Endothelial cell of umbilical vein (primary cell): ENCODE results near the gene KIFC3.

ENCODE experiments used
- CTCF ChIP-seq, 2 donors: IDR thresholded peaks; 1 replicate in 1 of 2; 2 replicates in 1 of 2; pipeline ENCODE4 v1.5.1; 2011; ENCODE audit warnings: low read length in 2 of 2, mild to moderate bottlenecking in 2 of 2, moderate library complexity in 2 of 2, control low read depth in 1 of 2, inconsistent platforms in 1 of 2, low read depth in 1 of 2; ENCODE audit not compliant: insufficient read depth in 1 of 2; ENCODE audit errors: extremely low read depth in 1 of 2
- EZH2 ChIP-seq: IDR thresholded peaks from 2 replicates; pipeline ENCODE4 v1.6.1; 2012; ENCODE audit warnings: borderline replicate concordance, low read depth, mild to moderate bottlenecking, moderate library complexity, low read length, inconsistent platforms; ENCODE audit not compliant: severe bottlenecking
- FOS ChIP-seq: IDR thresholded peaks from 2 replicates; pipeline ENCODE4 v1.6.1; 2011; ENCODE audit warnings: mild to moderate bottlenecking, low read length, moderate library complexity, borderline replicate concordance; ENCODE audit not compliant: insufficient read depth
- GATA2 ChIP-seq: IDR thresholded peaks from 2 replicates; pipeline ENCODE4 v1.7.0; 2011; ENCODE audit warnings: low read depth, mild to moderate bottlenecking, moderate library complexity, mixed read lengths, low read length; ENCODE audit not compliant: insufficient read length, insufficient read depth
- JUN ChIP-seq: IDR thresholded peaks from 2 replicates; pipeline ENCODE4 v1.6.1; 2011; ENCODE audit warnings: borderline replicate concordance, low read depth; ENCODE audit not compliant: insufficient read length, insufficient read depth
- MAX ChIP-seq: IDR thresholded peaks from 2 replicates; pipeline ENCODE4 v1.6.1; 2011; ENCODE audit not compliant: insufficient read depth, insufficient read length
- MYC ChIP-seq: IDR thresholded peaks from one replicate; pipeline ENCODE4 v1.6.1; 2011; ENCODE audit warnings: mild to moderate bottlenecking, low read depth, low read length
- POLR2A ChIP-seq: IDR thresholded peaks from 2 replicates; pipeline ENCODE4 v1.6.1; 2012; ENCODE audit warnings: low read depth, mild to moderate bottlenecking, control low read depth, low read length
- POLR2AphosphoS5 ChIP-seq: IDR thresholded peaks from 2 replicates; pipeline ENCODE4 v1.6.1; 2012; ENCODE audit warnings: low read depth, mild to moderate bottlenecking, control low read depth, low read length, moderate library complexity; ENCODE audit not compliant: insufficient read depth

- no peak for TF ChIP-seq POLR2A
- TF ChIP-seq CTCF (IDR thresholded peaks at IDR 0.05; ENCODE audit: extremely low read depth in 1 of 2, insufficient read depth in 1 of 2, low read depth in 1 of 2, low read length in 2 of 2), result no peak
- no peak for TF ChIP-seq POLR2AphosphoS5
- TF ChIP-seq JUN, result no peak
- no peak for TF ChIP-seq GATA2
- TF ChIP-seq EZH2, result no peak
- no peak for TF ChIP-seq MYC
- TF ChIP-seq MAX, result no peak
- TF ChIP-seq FOS, result no peak
These were observed 19.1 kb upstream of the KIFC3 start for GRCh38 chr16:57821149-57821971.
